GM12878 (cell line): Measurements from ENCODE around the gene SPRED2. TPM values are rescaled to one million over a fixed set of nuclear protein-coding genes. Genes with fewer than 3 reads are reported as not detected.

Experiments used
- BCL11A ChIP-seq: IDR thresholded peaks from 2 replicates; pipeline ENCODE4 v1.6.1; 2011; ENCODE audit warnings: low read depth, low read length
- CBX3 ChIP-seq: fragments of 200-600 bp; sonication (generic); IDR thresholded peaks from 2 replicates; pipeline ENCODE4 v1.6.1; 2016; ENCODE audit warnings: low read depth, borderline replicate concordance
- CEBPB ChIP-seq, 2 experiments: fragments of 150-350 bp in 1 of 2; IDR thresholded peaks; 2 replicates each; pipeline ENCODE4 v1.6.1; 2012 to 2014; ENCODE audit warnings: low read depth in 2 of 2, low read length in 2 of 2, borderline replicate concordance in 1 of 2, inconsistent platforms in 1 of 2
- CHD1 ChIP-seq: IDR thresholded peaks from 2 replicates; pipeline ENCODE4 v1.6.1; 2012; ENCODE audit warnings: low read depth, low read length, improper control_type of control experiment
- ESRRA ChIP-seq: IDR thresholded peaks from 2 replicates; pipeline ENCODE4 v1.6.1; 2012; ENCODE audit warnings: mild to moderate bottlenecking, low read length, improper control_type of control experiment
- IKZF1 ChIP-seq: fragments of 450-650 bp; conservative IDR thresholded peaks from 2 replicates; pipeline ENCODE4 v1.6.1; 2017; ENCODE audit warnings: antibody characterized with exemption, mild to moderate bottlenecking
- JUNB ChIP-seq: IDR thresholded peaks from 2 replicates; pipeline ENCODE4 v1.6.1; 2016; ENCODE audit warnings: antibody characterized with exemption, mild to moderate bottlenecking
- JUND ChIP-seq: IDR thresholded peaks from 2 replicates; pipeline ENCODE4 v1.6.1; 2012; ENCODE audit warnings: low read depth, mild to moderate bottlenecking, low read length, improper control_type of control experiment, moderate library complexity
- MYB ChIP-seq: fragments of 150-350 bp; IDR thresholded peaks from 2 replicates; pipeline ENCODE4 v1.6.1; 2014; ENCODE audit warnings: mild to moderate bottlenecking, low read depth, low read length, borderline replicate concordance
- NBN ChIP-seq: fragments of 450-650 bp; IDR thresholded peaks from 2 replicates; pipeline ENCODE4 v1.6.1; 2016
- NR2C2 ChIP-seq: IDR thresholded peaks from 2 replicates; pipeline ENCODE4 v1.6.1; 2011; ENCODE audit warnings: borderline replicate concordance, low read depth; ENCODE audit not compliant: control insufficient read depth, insufficient read length
- PAX8 ChIP-seq: fragments of 450-650 bp; IDR thresholded peaks from 2 replicates; pipeline ENCODE4 v1.6.1; 2017; ENCODE audit warnings: mild to moderate bottlenecking, moderate library complexity
- POLR2AphosphoS5 ChIP-seq: IDR thresholded peaks from 2 replicates; pipeline ENCODE4 v1.6.1; 2011; ENCODE audit warnings: mild to moderate bottlenecking, low read length, inconsistent platforms
- RAD21 ChIP-seq: IDR thresholded peaks from 2 replicates; pipeline ENCODE4 v1.6.1; 2011; ENCODE audit warnings: mild to moderate bottlenecking, low read depth, low read length, moderate library complexity; ENCODE audit not compliant: insufficient read depth
- SIN3A ChIP-seq: IDR thresholded peaks from 2 replicates; pipeline ENCODE4 v1.6.1; 2012; ENCODE audit warnings: low read depth, low read length, improper control_type of control experiment
- SRF ChIP-seq, 2 experiments: IDR thresholded peaks; 2 replicates each; pipeline ENCODE4 v1.6.1; 2011; ENCODE audit warnings: low read depth in 2 of 2, low read length in 2 of 2, mild to moderate bottlenecking in 1 of 2, moderate library complexity in 1 of 2
- TARDBP ChIP-seq: IDR thresholded peaks from 2 replicates; pipeline ENCODE4 v1.6.1; 2016; ENCODE audit warnings: borderline replicate concordance
- ZNF274 ChIP-seq: IDR thresholded peaks from one replicate; pipeline ENCODE4 v1.8.0; 2011; ENCODE audit not compliant: insufficient read length, insufficient read depth
- polyA plus RNA-seq, 11 experiments: library from polyadenylated mRNA; depleted of rRNA in 4 of 11; unstranded in 6 of 11; stranded (reverse) in 5 of 11; fragments of >200 nt; fragmentation: Nextera tagmentation in 4 of 11; fragmentation: Illumina TruSeq in 1 of 11; extraction: Ambion mirVana in 4 of 11; extraction: Trizol in 1 of 11; gene quantifications; 1 replicate in 1 of 11; 2 replicates in 10 of 11; pipeline versions ENCODE4 v1.2.1 to v1.2.3, GENCODE V29; 2011 to 2016; ENCODE audit warnings: inconsistent platforms in 2 of 11, missing spikeins in 2 of 11, low read depth in 1 of 11
- total RNA-seq, 4 experiments: library from RNA; depleted of rRNA in 3 of 4; stranded (reverse); fragments of >200 nt in 3 of 4; fragmentation: Illumina TruSeq in 1 of 4; extraction: Trizol in 1 of 4; gene quantifications; 2 replicates each; pipeline versions ENCODE4 v1.2.1 to v1.2.3, GENCODE V29; 2013 to 2021
- TF ChIP-seq, protein P1 (sequence below): IDR thresholded peaks from 2 replicates; pipeline ENCODE4 v1.6.1; 2012; ENCODE audit warnings: low read depth, low read length, improper control_type of control experiment
- TF ChIP-seq, protein P2 (sequence below): fragments of 450-650 bp; IDR thresholded peaks from 2 replicates; pipeline ENCODE4 v1.6.1; 2017; ENCODE audit warnings: low read depth, mild to moderate bottlenecking, moderate library complexity
- TF ChIP-seq, protein P3 (sequence below): IDR thresholded peaks from 2 replicates; pipeline ENCODE4 v1.6.1; 2012; ENCODE audit warnings: improper control_type of control experiment, low read depth, low read length; ENCODE audit not compliant: insufficient replicate concordance
- TF ChIP-seq, protein P4 (sequence below): IDR thresholded peaks from 2 replicates; pipeline ENCODE4 v1.6.1; 2012; ENCODE audit warnings: low read depth, low read length, improper control_type of control experiment

SPRED2 gene
- total and polyA plus RNA-seq, 10 of the 15 experiments (the other 5 are each of a cell fraction or from before 2014, with no cell fraction given): 3.0 to 23.9 (median 9.7) TPM

DNA sequence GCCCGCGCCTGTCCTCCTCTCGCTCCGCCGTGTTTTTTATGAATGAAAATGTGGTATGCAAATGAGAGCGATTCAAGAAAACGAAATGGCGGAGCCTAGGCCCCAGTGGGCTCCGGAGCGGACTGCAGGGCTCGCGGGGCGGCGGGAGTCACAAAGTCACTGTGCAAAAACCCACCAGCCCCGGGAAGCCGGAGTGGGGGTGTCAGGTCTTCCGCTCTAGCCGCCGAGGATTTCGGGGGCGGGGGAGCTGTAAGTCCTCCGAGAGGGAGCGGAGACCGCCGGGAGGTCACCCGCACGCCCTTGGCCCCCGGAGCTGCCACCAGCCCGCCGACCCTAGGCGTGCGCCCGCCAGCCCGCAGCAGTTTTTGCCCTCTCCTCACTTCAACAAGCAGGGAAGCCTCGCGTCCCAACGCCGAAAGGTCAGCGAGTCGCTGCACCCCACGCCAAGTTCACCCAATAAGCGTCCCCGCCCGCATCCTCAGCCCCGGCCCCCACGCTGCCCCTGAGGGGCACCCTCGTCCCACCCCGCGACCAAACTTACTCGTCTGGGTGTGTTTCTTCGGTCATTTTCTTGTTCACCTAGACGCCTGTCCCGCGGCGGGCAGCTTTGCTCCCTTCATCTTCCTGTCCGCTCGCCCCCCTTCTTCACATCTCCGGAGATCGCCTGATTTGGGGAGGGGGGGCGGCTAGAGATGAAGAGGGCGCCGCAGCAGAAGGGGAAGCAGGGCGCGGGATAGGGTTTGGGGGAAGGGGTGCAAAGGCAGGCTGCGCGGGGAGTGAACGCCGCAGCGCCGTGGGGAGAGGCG is 775 bp downstream of the SPRED2 start (continued):
- TF ChIP-seq, protein P1, sequence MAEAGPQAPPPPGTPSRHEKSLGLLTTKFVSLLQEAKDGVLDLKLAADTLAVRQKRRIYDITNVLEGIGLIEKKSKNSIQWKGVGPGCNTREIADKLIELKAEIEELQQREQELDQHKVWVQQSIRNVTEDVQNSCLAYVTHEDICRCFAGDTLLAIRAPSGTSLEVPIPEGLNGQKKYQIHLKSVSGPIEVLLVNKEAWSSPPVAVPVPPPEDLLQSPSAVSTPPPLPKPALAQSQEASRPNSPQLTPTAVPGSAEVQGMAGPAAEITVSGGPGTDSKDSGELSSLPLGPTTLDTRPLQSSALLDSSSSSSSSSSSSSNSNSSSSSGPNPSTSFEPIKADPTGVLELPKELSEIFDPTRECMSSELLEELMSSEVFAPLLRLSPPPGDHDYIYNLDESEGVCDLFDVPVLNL: no peak
- TF ChIP-seq PAX8: no peak
- TF ChIP-seq MYB: no peak
- TF ChIP-seq, protein P2, sequence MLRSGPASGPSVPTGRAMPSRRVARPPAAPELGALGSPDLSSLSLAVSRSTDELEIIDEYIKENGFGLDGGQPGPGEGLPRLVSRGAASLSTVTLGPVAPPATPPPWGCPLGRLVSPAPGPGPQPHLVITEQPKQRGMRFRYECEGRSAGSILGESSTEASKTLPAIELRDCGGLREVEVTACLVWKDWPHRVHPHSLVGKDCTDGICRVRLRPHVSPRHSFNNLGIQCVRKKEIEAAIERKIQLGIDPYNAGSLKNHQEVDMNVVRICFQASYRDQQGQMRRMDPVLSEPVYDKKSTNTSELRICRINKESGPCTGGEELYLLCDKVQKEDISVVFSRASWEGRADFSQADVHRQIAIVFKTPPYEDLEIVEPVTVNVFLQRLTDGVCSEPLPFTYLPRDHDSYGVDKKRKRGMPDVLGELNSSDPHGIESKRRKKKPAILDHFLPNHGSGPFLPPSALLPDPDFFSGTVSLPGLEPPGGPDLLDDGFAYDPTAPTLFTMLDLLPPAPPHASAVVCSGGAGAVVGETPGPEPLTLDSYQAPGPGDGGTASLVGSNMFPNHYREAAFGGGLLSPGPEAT: no peak
- TF ChIP-seq, protein P3, sequence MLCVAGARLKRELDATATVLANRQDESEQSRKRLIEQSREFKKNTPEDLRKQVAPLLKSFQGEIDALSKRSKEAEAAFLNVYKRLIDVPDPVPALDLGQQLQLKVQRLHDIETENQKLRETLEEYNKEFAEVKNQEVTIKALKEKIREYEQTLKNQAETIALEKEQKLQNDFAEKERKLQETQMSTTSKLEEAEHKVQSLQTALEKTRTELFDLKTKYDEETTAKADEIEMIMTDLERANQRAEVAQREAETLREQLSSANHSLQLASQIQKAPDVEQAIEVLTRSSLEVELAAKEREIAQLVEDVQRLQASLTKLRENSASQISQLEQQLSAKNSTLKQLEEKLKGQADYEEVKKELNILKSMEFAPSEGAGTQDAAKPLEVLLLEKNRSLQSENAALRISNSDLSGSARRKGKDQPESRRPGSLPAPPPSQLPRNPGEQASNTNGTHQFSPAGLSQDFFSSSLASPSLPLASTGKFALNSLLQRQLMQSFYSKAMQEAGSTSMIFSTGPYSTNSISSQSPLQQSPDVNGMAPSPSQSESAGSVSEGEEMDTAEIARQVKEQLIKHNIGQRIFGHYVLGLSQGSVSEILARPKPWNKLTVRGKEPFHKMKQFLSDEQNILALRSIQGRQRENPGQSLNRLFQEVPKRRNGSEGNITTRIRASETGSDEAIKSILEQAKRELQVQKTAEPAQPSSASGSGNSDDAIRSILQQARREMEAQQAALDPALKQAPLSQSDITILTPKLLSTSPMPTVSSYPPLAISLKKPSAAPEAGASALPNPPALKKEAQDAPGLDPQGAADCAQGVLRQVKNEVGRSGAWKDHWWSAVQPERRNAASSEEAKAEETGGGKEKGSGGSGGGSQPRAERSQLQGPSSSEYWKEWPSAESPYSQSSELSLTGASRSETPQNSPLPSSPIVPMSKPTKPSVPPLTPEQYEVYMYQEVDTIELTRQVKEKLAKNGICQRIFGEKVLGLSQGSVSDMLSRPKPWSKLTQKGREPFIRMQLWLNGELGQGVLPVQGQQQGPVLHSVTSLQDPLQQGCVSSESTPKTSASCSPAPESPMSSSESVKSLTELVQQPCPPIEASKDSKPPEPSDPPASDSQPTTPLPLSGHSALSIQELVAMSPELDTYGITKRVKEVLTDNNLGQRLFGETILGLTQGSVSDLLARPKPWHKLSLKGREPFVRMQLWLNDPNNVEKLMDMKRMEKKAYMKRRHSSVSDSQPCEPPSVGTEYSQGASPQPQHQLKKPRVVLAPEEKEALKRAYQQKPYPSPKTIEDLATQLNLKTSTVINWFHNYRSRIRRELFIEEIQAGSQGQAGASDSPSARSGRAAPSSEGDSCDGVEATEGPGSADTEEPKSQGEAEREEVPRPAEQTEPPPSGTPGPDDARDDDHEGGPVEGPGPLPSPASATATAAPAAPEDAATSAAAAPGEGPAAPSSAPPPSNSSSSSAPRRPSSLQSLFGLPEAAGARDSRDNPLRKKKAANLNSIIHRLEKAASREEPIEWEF: no peak
- no peak for TF ChIP-seq JUNB
- TF ChIP-seq POLR2AphosphoS5: no peak
- no peak for TF ChIP-seq JUND
- no peak for TF ChIP-seq CBX3
- no peak for TF ChIP-seq ZNF274
- 0 out of 2 replicates have a peak, but pooled peaks have one; percentile 39 for TF ChIP-seq IKZF1
- no peak for TF ChIP-seq SIN3A
- no peak for TF ChIP-seq SRF (IDR thresholded peaks at IDR 0.05; ENCODE audit: low read depth in 2 of 2, low read length in 2 of 2)
- TF ChIP-seq NR2C2: no peak
- no peak for TF ChIP-seq NBN
- TF ChIP-seq CHD1: no peak
- TF ChIP-seq TARDBP: no peak
- TF ChIP-seq, protein P4, sequence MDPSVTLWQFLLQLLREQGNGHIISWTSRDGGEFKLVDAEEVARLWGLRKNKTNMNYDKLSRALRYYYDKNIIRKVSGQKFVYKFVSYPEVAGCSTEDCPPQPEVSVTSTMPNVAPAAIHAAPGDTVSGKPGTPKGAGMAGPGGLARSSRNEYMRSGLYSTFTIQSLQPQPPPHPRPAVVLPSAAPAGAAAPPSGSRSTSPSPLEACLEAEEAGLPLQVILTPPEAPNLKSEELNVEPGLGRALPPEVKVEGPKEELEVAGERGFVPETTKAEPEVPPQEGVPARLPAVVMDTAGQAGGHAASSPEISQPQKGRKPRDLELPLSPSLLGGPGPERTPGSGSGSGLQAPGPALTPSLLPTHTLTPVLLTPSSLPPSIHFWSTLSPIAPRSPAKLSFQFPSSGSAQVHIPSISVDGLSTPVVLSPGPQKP: 0 out of 2 replicates have a peak, but pooled peaks have one; percentile 10
- peak; percentile 53; the same call in 1 of the 2 replicates for TF ChIP-seq ESRRA
- TF ChIP-seq CEBPB (IDR thresholded peaks at IDR 0.05; ENCODE audit: borderline replicate concordance in 1 of 2, low read depth in 2 of 2, low read length in 2 of 2): no peak
- TF ChIP-seq BCL11A: no peak
- 0 out of 2 replicates have a peak, but pooled peaks have one; percentile 8 for TF ChIP-seq RAD21
